ENCODE results near the gene DCLRE1B. TPM values are rescaled to one million over a fixed set of nuclear protein-coding genes. Genes with fewer than 3 reads are reported as not detected.
"Not testable (repeated sequence)": the region's sequence is repeated elsewhere in the genome, so short reads cannot be mapped to it uniquely, and the experiment has no call there.

DCLRE1B gene
- total RNA-seq, 1 donor from 2014 or later, result 6.4 TPM

GRCh38 chr1:113948151-113948550 is 43.0 kb downstream of the DCLRE1B start:
- not testable (repeated sequence) for DNase-seq

- no peak for DNase-seq
Measured at GRCh38 chr1:113949007-113949406, 43.9 kb downstream of the DCLRE1B start.

GRCh38 chr1:113950908-113951307 is 45.8 kb downstream of the DCLRE1B start:
- no peak for DNase-seq

DNA sequence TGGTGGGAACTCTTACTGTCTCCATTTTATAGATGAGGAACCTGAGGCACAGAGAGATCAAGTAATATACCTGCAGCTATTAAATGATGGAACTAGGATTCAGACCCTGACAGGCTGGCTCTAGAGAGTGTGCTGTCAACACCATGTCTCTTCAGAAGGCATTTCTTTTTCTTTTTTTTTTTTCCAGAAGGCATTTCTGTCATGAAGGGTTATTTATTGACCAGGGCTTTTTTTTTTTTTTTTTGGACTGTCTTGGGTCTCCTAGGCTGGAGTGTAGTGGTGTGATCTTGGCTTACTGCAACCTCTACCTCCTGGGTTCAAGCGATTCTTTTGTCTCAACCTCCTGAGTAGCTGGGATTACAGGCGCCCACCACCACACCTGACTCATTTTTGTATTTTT is 46.6 kb downstream of the DCLRE1B start:
- DNase-seq, result no peak

GRCh38 chr1:113957984-113958383 is 52.9 kb downstream of the DCLRE1B start:
- no peak for DNase-seq

DNA sequence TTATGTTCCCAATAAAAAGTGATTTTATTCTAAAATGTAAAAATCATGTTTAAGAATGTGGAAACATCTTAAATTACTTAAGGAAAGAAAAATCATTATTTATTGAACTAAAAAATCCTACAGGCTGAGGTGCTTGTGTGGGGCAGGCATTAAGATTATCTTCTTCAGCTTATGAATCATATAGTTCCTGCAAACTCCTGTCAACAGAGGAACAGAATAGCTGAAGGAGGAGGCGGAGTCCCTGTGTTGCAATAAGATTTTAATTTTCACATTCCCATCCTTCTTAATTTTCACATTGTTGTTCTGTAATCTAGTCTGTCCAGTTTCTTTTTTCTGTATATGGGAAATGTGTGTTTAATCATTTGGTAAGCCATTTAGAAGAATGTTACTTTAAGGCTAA is 53.6 kb downstream of the DCLRE1B start:
- no peak for DNase-seq

DNA sequence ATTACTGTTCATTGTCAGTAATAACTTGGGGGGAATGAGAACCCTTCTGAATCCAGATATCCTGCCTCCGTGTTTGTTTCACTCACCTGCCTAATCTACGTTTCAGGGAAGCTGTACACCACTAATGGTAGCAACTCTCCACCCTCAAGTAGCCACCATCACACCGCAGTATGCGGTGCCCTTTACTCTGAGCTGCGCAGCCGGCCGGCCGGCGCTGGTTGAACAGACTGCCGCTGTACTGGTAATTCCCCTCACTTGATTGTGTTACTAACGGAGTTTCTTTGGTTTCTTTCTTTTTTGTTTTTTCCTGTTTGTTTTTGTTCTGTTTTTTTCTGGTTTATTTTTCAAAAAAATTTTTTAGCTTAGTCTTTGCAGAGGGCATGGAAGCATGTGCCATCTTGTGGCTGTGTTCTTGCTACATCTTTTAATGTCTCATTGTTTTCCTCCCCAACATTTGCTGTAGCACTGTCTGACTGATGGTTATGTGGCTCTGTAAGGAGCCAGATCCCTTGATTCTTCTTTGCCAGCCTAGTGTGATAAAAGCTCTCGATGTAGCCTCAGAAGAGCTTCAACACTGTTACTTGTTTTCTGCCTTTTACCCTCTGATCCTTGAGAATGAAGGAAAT is 58.3 kb downstream of the DCLRE1B start:
- no peak for DNase-seq

Other genes with a start within 250 kb of the DCLRE1B start
- gene PHTF1, start 145.8 kb upstream of the DCLRE1B start, total RNA-seq, result 39.6 TPM
- 65.4 TPM for gene RSBN1, start 92.8 kb upstream of the DCLRE1B start, total RNA-seq
- gene PTPN22, start 33.6 kb upstream of the DCLRE1B start, total RNA-seq, result 1.2 TPM
- 1.4 TPM for gene BCL2L15, start 17.7 kb upstream of the DCLRE1B start, total RNA-seq
- 36.2 TPM for gene AP4B1, start 527 bp upstream of the DCLRE1B start, total RNA-seq
- 45.2 TPM for gene HIPK1, start 24.0 kb downstream of the DCLRE1B start, total RNA-seq
- gene OLFML3, start 74.1 kb downstream of the DCLRE1B start, total RNA-seq, result 22.5 TPM
- gene SYT6, start 248.5 kb downstream of the DCLRE1B start, total RNA-seq, result 7.3 TPM